HG03064 (cell line): Measurements from ENCODE around the gene NES.

ENCODE experiments used
- ATAC-seq: cut with Tn5 transposase; IDR thresholded peaks from one replicate; pipeline ENCODE4 v1.9.1; 2021; ENCODE audit warnings: low read depth; ENCODE audit not compliant: unreplicated experiment

The NES gene

GRCh38 chr1:156704166-156704711, 27.0 kb upstream of the NES start:
- no peak for ATAC-seq

- no peak for ATAC-seq
These were observed 26.5 kb upstream of the NES start for GRCh38 chr1:156703741-156704140.

- ATAC-seq: no peak
These were observed 26.1 kb upstream of the NES start for GRCh38 chr1:156703336-156703735.

GRCh38 chr1:156700736-156701531, 23.7 kb upstream of the NES start:
- no peak for ATAC-seq

- ATAC-seq: no peak
These were observed 21.8 kb upstream of the NES start for GRCh38 chr1:156698995-156699394.

GRCh38 chr1:156697481-156697880, 20.3 kb upstream of the NES start:
- ATAC-seq: no peak

GRCh38 chr1:156696755-156697154, 19.5 kb upstream of the NES start:
- no peak for ATAC-seq

- no peak for ATAC-seq
These were observed 17.4 kb upstream of the NES start for GRCh38 chr1:156694690-156694962.

GRCh38 chr1:156693848-156694689, 16.9 kb upstream of the NES start:
- ATAC-seq: no peak

- ATAC-seq: no peak
These were observed 16.0 kb upstream of the NES start for GRCh38 chr1:156692925-156693847.

GRCh38 chr1:156692441-156692924, 15.3 kb upstream of the NES start:
- ATAC-seq: no peak

- no peak for ATAC-seq
These were observed 14.6 kb upstream of the NES start for GRCh38 chr1:156691665-156692440.

GRCh38 chr1:156691191-156691590, 14.0 kb upstream of the NES start:
- ATAC-seq: no peak

- no peak for ATAC-seq
These were observed 13.4 kb upstream of the NES start for GRCh38 chr1:156690675-156691036.

- no peak for ATAC-seq
These were observed 12.9 kb upstream of the NES start for GRCh38 chr1:156689953-156690674.

- no peak for ATAC-seq
These were observed 12.1 kb upstream of the NES start for GRCh38 chr1:156689035-156689952.

GRCh38 chr1:156684227-156684782, 7.1 kb upstream of the NES start:
- no peak for ATAC-seq
